Suprapubic skin (tissue), 4 donors: ENCODE measurements around the gene RBM22. TPM values are rescaled to one million over a fixed set of nuclear protein-coding genes. Genes with fewer than 3 reads are reported as not detected.

Experiments
- DNase-seq, 2 donors: peaks; one replicate each; pipeline ENCODE4 v3.0.0-alpha.2; 2019; ENCODE audit warnings: low spot score in 2 of 2
- H3K27ac ChIP-seq: fragments of 200-600 bp; sonication (generic); one replicate; pipeline ENCODE4 v1.5.1; 2019
- H3K27me3 ChIP-seq: fragments of 200-600 bp; sonication (generic); one replicate; pipeline ENCODE4 v1.5.1; 2019
- H3K36me3 ChIP-seq: fragments of 200-600 bp; sonication (generic); one replicate; pipeline ENCODE4 v1.5.1; 2019
- H3K4me1 ChIP-seq: fragments of 200-600 bp; sonication (generic); one replicate; pipeline ENCODE4 v1.5.1; 2019
- H3K4me3 ChIP-seq: fragments of 200-600 bp; sonication (generic); one replicate; pipeline ENCODE4 v1.5.1; 2019; ENCODE audit warnings: mild to moderate bottlenecking
- H3K9me3 ChIP-seq: fragments of 200-600 bp; sonication (generic); one replicate; pipeline ENCODE4 v1.5.1; 2019
- EP300 ChIP-seq: sonication (generic); formaldehyde crosslinking; IDR thresholded peaks from one replicate; pipeline ENCODE4 v1.6.1; 2017; ENCODE audit warnings: antibody characterized with exemption
- POLR2A ChIP-seq, 2 donors: fragments of 450-650 bp; IDR thresholded peaks; one replicate each; pipeline ENCODE4 v1.6.1; 2017; ENCODE audit warnings: antibody characterized with exemption in 2 of 2, mild to moderate bottlenecking in 2 of 2, moderate library complexity in 2 of 2
- POLR2AphosphoS5 ChIP-seq, 3 donors: sonication (generic); formaldehyde crosslinking; IDR thresholded peaks; one replicate each; pipeline ENCODE4 v1.6.1; 2017; ENCODE audit warnings: antibody characterized with exemption in 3 of 3
- WGBS: methylation state at CpG from one replicate; pipeline ENCODE4 v1.1.5; 2018; 5-methylcytosine and 5-hydroxymethylcytosine counted together
- total RNA-seq, 4 donors: library from RNA; depleted of rRNA; stranded (reverse); fragments of >200 nt; gene quantifications; one replicate each; pipeline ENCODE4 v1.1.0, GENCODE V29; 2016
- TF ChIP-seq, protein P1 (sequence below), 2 donors: fragments of 200-600 bp in 1 of 2; fragments of 450-650 bp in 1 of 2; sonication (generic) in 1 of 2; IDR thresholded peaks; one replicate each; pipeline ENCODE4 v1.5.1; 2016 to 2019; ENCODE audit warnings: antibody characterized with exemption in 2 of 2, mild to moderate bottlenecking in 1 of 2, moderate library complexity in 1 of 2

Gene RBM22
- total RNA-seq, 4 donors from 2014 or later: 30.1 to 63.9 (median 43.8) TPM

DNA sequence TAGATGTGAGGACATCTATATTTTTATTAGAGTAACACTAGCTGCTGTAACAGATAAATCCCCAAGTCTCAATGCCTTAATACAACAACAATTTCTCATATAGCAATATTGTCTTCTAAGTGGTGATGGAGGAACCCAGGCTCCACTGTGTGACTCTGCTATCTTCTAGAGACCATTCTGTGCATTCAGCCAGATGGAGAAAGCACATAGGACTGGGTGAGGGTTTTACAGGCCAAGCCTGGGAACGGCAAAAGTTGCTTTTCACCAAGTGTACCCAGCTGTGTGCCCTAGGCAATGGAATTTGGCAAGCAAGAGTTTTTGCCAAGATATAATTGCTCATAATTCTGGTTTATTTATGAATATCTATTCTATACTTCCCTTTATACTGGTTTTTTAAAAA lies 11.7 kb downstream of the RBM22 start:
- H3K36me3 ChIP-seq: peaks cover 34% of the 10 kb centered on the region
- H3K9me3 ChIP-seq: no peaks in the 10 kb centered on the region
- no peak overlapping the region for H3K27ac ChIP-seq
- TF ChIP-seq POLR2AphosphoS5 (IDR thresholded peaks at IDR 0.05): no peak
- TF ChIP-seq, protein P1, sequence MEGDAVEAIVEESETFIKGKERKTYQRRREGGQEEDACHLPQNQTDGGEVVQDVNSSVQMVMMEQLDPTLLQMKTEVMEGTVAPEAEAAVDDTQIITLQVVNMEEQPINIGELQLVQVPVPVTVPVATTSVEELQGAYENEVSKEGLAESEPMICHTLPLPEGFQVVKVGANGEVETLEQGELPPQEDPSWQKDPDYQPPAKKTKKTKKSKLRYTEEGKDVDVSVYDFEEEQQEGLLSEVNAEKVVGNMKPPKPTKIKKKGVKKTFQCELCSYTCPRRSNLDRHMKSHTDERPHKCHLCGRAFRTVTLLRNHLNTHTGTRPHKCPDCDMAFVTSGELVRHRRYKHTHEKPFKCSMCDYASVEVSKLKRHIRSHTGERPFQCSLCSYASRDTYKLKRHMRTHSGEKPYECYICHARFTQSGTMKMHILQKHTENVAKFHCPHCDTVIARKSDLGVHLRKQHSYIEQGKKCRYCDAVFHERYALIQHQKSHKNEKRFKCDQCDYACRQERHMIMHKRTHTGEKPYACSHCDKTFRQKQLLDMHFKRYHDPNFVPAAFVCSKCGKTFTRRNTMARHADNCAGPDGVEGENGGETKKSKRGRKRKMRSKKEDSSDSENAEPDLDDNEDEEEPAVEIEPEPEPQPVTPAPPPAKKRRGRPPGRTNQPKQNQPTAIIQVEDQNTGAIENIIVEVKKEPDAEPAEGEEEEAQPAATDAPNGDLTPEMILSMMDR (IDR thresholded peaks at IDR 0.05): no peak
- 41% methylated on average over 1 of the region's 1 CpG for WGBS
- no peak overlapping the region for H3K4me3 ChIP-seq
- no peaks in the 10 kb centered on the region for H3K27me3 ChIP-seq
- H3K4me1 ChIP-seq: no peaks in the 10 kb centered on the region
- DNase-seq: no peak

DNA sequence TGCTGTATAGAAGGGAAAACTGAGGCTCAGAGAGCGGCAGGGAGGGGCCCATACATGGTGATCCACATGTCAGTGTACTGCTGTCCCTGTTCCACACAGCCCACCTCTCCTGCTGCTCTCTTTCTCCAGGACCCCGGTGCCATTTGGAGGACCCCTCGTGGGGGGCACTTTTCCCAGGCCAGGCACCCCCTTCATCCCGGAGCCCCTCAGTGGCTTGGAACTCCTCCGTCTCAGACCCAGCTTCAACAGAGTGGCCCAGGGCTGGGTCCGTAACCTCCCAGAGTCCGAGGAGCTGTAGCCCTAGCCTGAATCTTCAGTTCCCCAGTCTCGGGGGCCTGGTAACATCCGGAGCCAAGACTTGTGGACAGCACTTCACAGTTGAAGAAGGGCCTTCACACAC lies 24.3 kb downstream of the RBM22 start:
- peaks cover 26% of the 10 kb centered on the region for H3K4me1 ChIP-seq
- WGBS: 92% methylated on average over 7 of the region's 9 CpGs
- DNase-seq: no peak
- no peak for TF ChIP-seq POLR2AphosphoS5 (IDR thresholded peaks at IDR 0.05)
- no peak for TF ChIP-seq POLR2A (IDR thresholded peaks at IDR 0.05)
- TF ChIP-seq EP300: no peak
- TF ChIP-seq, protein P1 (IDR thresholded peaks at IDR 0.05): no peak
- H3K4me3 ChIP-seq: no peak overlapping the region
- H3K27me3 ChIP-seq: no peaks in the 10 kb centered on the region
- H3K27ac ChIP-seq: no peak overlapping the region
- no peaks in the 10 kb centered on the region for H3K9me3 ChIP-seq
- H3K36me3 ChIP-seq: no peaks in the 10 kb centered on the region

DNA sequence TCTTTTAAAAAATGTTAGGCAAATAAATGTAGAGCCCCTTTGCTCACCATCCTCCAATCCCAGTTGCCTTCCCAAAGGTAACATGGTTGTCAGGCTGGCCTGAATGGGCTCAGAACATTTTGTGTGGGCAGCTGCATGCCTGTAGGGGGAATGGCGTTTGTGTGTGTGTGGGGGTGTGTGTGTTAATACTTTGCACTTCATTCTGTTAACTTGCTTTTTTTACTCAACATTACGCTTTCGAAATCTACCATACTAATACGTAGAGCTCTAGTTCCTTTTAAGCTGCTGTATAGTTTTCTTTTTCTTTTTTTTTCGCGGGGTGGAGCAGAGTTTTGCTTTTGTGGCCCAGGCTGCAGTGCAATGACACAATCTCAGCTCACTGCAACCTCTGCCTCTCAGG lies 25.8 kb downstream of the RBM22 start:
- WGBS: 84% methylated on average over 6 of the region's 6 CpGs
- Histone ChIP-seq H3K4me3 (no peak overlapping the region), H3K9me3 (no peaks in the 10 kb centered on the region), H3K27me3 (no peaks in the 10 kb centered on the region), H3K4me1 (peaks cover 33% of the 10 kb centered on the region), H3K36me3 (no peaks in the 10 kb centered on the region), H3K27ac (no peak overlapping the region)
- DNase-seq: no peak
- TF ChIP-seq, protein P1 (IDR thresholded peaks at IDR 0.05): no peak
- TF ChIP-seq POLR2AphosphoS5 (IDR thresholded peaks at IDR 0.05): no peak
- no peak for TF ChIP-seq POLR2A (IDR thresholded peaks at IDR 0.05)
- TF ChIP-seq EP300: no peak

DNA sequence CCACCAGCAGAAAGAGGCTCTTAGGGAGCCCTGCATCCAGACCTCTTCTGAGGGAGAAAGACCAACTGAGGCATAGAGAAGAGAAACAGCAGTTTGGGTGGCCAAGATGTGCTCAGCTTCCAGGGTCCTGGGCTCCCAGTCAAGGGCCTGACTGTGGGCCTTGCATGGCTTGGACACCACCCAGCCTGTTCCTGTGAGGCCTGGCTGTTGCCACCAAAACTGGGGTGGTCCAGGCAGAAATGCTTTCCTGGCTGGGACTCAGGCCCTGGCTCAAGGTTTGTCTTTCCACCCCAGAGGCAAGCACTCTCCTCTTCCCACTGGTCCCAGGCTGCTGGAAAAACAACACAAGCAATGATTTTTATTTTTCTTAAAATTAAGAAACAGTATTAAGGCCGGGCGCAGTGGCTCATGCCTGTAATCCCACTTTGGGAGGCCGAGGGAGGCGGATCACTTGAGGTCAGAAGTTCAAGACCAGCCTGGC lies 26.5 kb downstream of the RBM22 start:
- DNase-seq: no peak
- Histone ChIP-seq H3K4me3 (no peak overlapping the region), H3K36me3 (no peaks in the 10 kb centered on the region), H3K4me1 (peaks cover 33% of the 10 kb centered on the region), H3K27ac (peak overlapping the region; percentile 68), H3K27me3 (no peaks in the 10 kb centered on the region), H3K9me3 (no peaks in the 10 kb centered on the region)
- TF ChIP-seq POLR2A (IDR thresholded peaks at IDR 0.05) (no peak), POLR2AphosphoS5 (IDR thresholded peaks at IDR 0.05) (no peak), EP300 (no peak)
- TF ChIP-seq, protein P1 (IDR thresholded peaks at IDR 0.05): no peak
- 78% methylated on average over 4 of the region's 4 CpGs for WGBS

DNA sequence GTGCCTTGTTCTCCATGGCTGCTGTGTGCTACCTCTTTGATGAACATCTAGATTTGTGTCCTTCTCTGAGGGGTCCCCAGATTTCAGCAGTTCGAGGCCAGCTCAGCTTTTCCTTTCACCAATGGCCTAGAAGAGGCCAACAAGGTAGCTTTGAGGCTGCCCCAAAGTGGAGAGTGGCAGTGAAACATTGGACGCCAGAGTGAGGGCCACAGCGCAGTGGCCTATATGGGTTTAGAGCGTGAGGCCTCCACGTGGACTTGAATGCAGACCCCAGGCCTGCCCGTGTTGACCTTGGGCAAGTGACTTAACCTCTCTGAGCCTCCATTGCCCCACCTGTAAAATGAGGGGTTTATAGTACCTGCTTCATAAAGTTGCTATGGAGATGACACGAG lies 28.0 kb downstream of the RBM22 start:
- Histone ChIP-seq H3K4me1 (peaks cover 33% of the 10 kb centered on the region), H3K36me3 (no peaks in the 10 kb centered on the region), H3K4me3 (peak overlapping the region; percentile 53), H3K27ac (peak overlapping the region; percentile 64), H3K27me3 (no peaks in the 10 kb centered on the region), H3K9me3 (no peaks in the 10 kb centered on the region)
- DNase-seq: no peak
- WGBS: 83% methylated on average over 7 of the region's 7 CpGs
- TF ChIP-seq, protein P1 (IDR thresholded peaks at IDR 0.05): no peak
- TF ChIP-seq POLR2AphosphoS5 (IDR thresholded peaks at IDR 0.05) (no peak), EP300 (no peak), POLR2A (IDR thresholded peaks at IDR 0.05) (no peak)
